Naive B cell (primary cell): Measurements from ENCODE around the gene ELOVL5. TPM values are rescaled to one million over a fixed set of nuclear protein-coding genes. Genes with fewer than 3 reads are reported as not detected.
"Not testable (repeated sequence)": the region's sequence is repeated elsewhere in the genome, so short reads cannot be mapped to it uniquely, and the experiment has no call there.

Experiments
- ATAC-seq, 2 donors: fragments of 150-1000 bp; cut with Tn5 transposase; 2 replicates each; pipeline ENCODE4 v1.10.0; 2021; ENCODE audit warnings: low read depth in 2 of 2, mild to moderate bottlenecking in 2 of 2, moderate library complexity in 2 of 2
- DNase-seq: peaks from one replicate; pipeline ENCODE4 v3.0.0; 2022
- H3K27ac Mint-ChIP-seq, 6 donors: one replicate each; pipeline ENCODE4 v1.8.0; 2020 to 2022; ENCODE audit warnings: mild to moderate bottlenecking in 6 of 6, mixed read lengths in 6 of 6, moderate library complexity in 5 of 6, inconsistent platforms in 2 of 6
- H3K27me3 Mint-ChIP-seq, 3 donors: one replicate each; pipeline ENCODE4 v1.8.0; 2021 to 2022; ENCODE audit warnings: mixed read lengths in 3 of 3, mild to moderate bottlenecking in 1 of 3
- H3K36me3 Mint-ChIP-seq, 2 donors: one replicate each; pipeline ENCODE4 v1.8.0; 2020 to 2022; ENCODE audit warnings: mixed read lengths in 2 of 2, inconsistent platforms in 1 of 2, mild to moderate bottlenecking in 1 of 2
- H3K4me1 Mint-ChIP-seq, 3 donors: one replicate each; pipeline ENCODE4 v1.8.0; 2020 to 2022; ENCODE audit warnings: mixed read lengths in 3 of 3, inconsistent platforms in 1 of 3, mild to moderate bottlenecking in 1 of 3, moderate library complexity in 1 of 3
- H3K4me3 Mint-ChIP-seq, 8 donors: one replicate each; pipeline ENCODE4 v1.8.0; 2020 to 2022; ENCODE audit warnings: mild to moderate bottlenecking in 8 of 8, mixed read lengths in 8 of 8, moderate library complexity in 8 of 8, inconsistent platforms in 2 of 8
- H3K9me3 Mint-ChIP-seq, 7 donors: one replicate each; pipeline ENCODE4 v1.8.0; 2020 to 2022; ENCODE audit warnings: mixed read lengths in 7 of 7, mild to moderate bottlenecking in 5 of 7, inconsistent platforms in 2 of 7, moderate library complexity in 1 of 7
- polyA plus RNA-seq, 6 donors: library from polyadenylated mRNA; unstranded; fragments of 300-500 nt; fragmentation: Illumina TruSeq; gene quantifications; one replicate each; pipeline ENCODE4 v1.2.3, GENCODE V29; 2021; ENCODE audit warnings: low read depth in 6 of 6

Gene ELOVL5
- polyA plus RNA-seq, 6 donors from 2014 or later, result 124 to 200 (median 166) TPM

- Mint-ChIP-seq H3K27ac (no peak overlapping the region), H3K4me1 (peaks cover 22 to 30% (median 24%) of the 10 kb centered on the region in 3 donors), H3K4me3 (peak overlapping the region in 1 of 8 donors; percentile 71), H3K36me3 (peaks cover 0 to 4% of the 10 kb centered on the region in 2 donors), H3K27me3 (no peaks in the 10 kb centered on the region), H3K9me3 (no peaks in the 10 kb centered on the region)
- no peak for ATAC-seq
- DNase-seq, result no peak
These were observed 3.6 kb upstream of the ELOVL5 start for GRCh38 chr6:53352360-53352759.

GRCh38 chr6:53349209-53349693 is 501 bp upstream of the ELOVL5 start:
- no peak for ATAC-seq
- no peak for DNase-seq
- Mint-ChIP-seq H3K36me3 (peaks cover 9 to 14% of the 10 kb centered on the region in 2 donors), H3K27ac (peak overlapping the region; percentile 96 to 100 (median 99)), H3K4me1 (peaks cover 38 to 45% (median 44%) of the 10 kb centered on the region in 3 donors), H3K9me3 (no peaks in the 10 kb centered on the region), H3K27me3 (no peaks in the 10 kb centered on the region), H3K4me3 (peak overlapping the region; percentile 90 to 98 (median 97))

DNA sequence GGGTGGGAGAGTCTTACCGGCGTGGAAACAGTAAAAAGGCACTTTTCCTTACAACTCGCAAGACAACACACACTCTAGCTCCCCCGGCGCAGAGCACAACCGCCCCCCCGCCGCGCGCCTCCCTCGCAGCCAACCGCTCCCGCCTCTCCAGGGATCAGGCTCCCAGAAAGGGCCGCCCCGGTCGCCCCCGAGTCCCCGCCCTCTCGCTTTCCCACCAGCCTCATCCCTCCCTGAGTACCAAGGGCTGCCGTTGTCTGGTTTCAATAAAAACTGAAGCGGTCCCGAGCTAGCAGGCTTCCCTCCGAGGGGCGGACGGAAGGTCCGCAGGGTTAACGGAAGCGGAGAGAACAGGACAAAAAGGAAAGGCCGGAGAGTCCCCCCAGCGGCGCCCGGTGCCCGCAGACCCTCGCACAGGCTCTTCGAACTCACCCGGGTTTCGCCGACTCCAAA is 804 bp downstream of the ELOVL5 start:
- H3K27me3 Mint-ChIP-seq, result no peaks in the 10 kb centered on the region
- H3K4me1 Mint-ChIP-seq, result peaks cover 51 to 58% (median 57%) of the 10 kb centered on the region in 3 donors
- peak overlapping the region; percentile 95 to 98 (median 96) for H3K27ac Mint-ChIP-seq
- no peaks in the 10 kb centered on the region for H3K9me3 Mint-ChIP-seq
- peak overlapping the region; percentile 90 to 98 (median 97) for H3K4me3 Mint-ChIP-seq
- DNase-seq (no peak), ATAC-seq (peak in 1 of 2 donors; percentile 3)
- H3K36me3 Mint-ChIP-seq, result peaks cover 9 to 14% of the 10 kb centered on the region in 2 donors

GRCh38 chr6:53347250-53347920 is 1.4 kb downstream of the ELOVL5 start:
- Mint-ChIP-seq H3K4me3 (peak overlapping the region; percentile 90 to 98 (median 97)), H3K36me3 (peaks cover 9 to 14% of the 10 kb centered on the region in 2 donors), H3K4me1 (peaks cover 53 to 64% (median 60%) of the 10 kb centered on the region in 3 donors), H3K27ac (peak overlapping the region; percentile 95 to 98 (median 96)), H3K9me3 (no peaks in the 10 kb centered on the region), H3K27me3 (no peaks in the 10 kb centered on the region)
- peak in 1 of 2 donors; percentile 3 for ATAC-seq
- peak; percentile 34 for DNase-seq

DNA sequence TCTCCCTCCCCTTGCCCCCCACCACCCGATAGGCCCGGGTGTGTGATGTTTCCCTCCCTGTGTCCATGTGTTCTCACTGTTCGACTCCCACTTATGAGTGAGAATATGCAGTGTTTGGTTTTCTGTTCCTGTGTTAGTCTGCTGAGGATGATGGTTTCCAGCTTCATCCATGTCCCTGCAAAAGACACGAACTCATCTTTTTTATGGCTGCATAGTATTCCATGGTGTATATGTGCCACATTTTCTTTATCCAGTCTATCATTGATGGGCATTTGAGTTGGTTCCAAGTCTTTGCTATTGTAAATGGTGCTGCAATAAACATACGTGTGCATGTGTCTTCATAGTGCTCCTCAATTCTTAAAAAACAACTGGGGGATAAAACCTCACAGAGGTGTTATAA is 2.7 kb downstream of the ELOVL5 start:
- H3K9me3 Mint-ChIP-seq, H3K27me3 Mint-ChIP-seq, DNase-seq, ATAC-seq: not testable (repeated sequence)
- Mint-ChIP-seq H3K4me3 (peak overlapping the region in 7 of 8 donors; percentile 90 to 98 (median 96)), H3K4me1 (peaks cover 65 to 77% (median 70%) of the 10 kb centered on the region in 3 donors), H3K27ac (peak overlapping the region; percentile 1 to 96 (median 37)), H3K36me3 (peaks cover 9 to 14% of the 10 kb centered on the region in 2 donors)

GRCh38 chr6:53344969-53345368 is 3.8 kb downstream of the ELOVL5 start:
- Mint-ChIP-seq H3K27me3 (no peaks in the 10 kb centered on the region), H3K36me3 (peaks cover 9 to 14% of the 10 kb centered on the region in 2 donors)

GRCh38 chr6:53343092-53343491 is 5.7 kb downstream of the ELOVL5 start:
- peaks cover 9 to 19% of the 10 kb centered on the region in 2 donors for H3K36me3 Mint-ChIP-seq
- peak overlapping the region; percentile 66 to 96 (median 82) for H3K4me3 Mint-ChIP-seq
- peaks cover 77 to 90% (median 89%) of the 10 kb centered on the region in 3 donors for H3K4me1 Mint-ChIP-seq
- DNase-seq (no peak), ATAC-seq (no peak)
- H3K9me3 Mint-ChIP-seq, result no peaks in the 10 kb centered on the region
- H3K27me3 Mint-ChIP-seq, result no peaks in the 10 kb centered on the region
- H3K27ac Mint-ChIP-seq, result peak overlapping the region; percentile 30 to 96 (median 88)

More at GRCh38 chr6:53344969-53345368, 3.8 kb downstream of the ELOVL5 start:
- ATAC-seq, result no peak
- no peak for DNase-seq
- Mint-ChIP-seq H3K4me1 (peaks cover 69 to 84% (median 78%) of the 10 kb centered on the region in 3 donors), H3K27ac (peak overlapping the region; percentile 63 to 96 (median 82)), H3K9me3 (no peaks in the 10 kb centered on the region), H3K4me3 (peak overlapping the region; percentile 66 to 98 (median 92))

- no peaks in the 10 kb centered on the region for H3K27me3 Mint-ChIP-seq
- DNase-seq, result no peak
- H3K27ac Mint-ChIP-seq, result peak overlapping the region; percentile 11 to 96 (median 80)
- H3K36me3 Mint-ChIP-seq, result peaks cover 12 to 27% of the 10 kb centered on the region in 2 donors
- no peaks in the 10 kb centered on the region for H3K9me3 Mint-ChIP-seq
- peaks cover 85 to 96% (median 94%) of the 10 kb centered on the region in 3 donors for H3K4me1 Mint-ChIP-seq
- ATAC-seq, result peak; percentile 33 to 50
- peak overlapping the region; percentile 33 to 90 (median 64) for H3K4me3 Mint-ChIP-seq
These were observed 6.5 kb downstream of the ELOVL5 start for GRCh38 chr6:53342217-53342616.

DNA sequence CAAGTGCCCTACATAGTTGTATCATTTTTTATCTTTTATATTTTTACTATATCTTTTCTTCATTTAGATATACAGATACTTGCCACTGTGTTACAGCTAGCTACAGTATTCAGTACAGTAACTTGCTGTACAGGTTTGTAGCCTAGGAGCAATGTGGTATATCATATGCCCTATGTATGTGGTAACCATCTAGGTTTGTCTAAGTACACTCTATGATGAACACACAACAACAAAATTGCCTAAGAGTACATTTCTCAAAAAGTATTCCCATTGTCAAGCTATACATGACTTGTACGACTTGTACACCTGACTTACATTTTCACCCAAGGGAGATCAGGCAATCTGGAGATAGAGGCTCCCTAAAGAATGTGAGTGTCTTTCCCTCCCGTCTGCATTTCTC is 8.2 kb downstream of the ELOVL5 start:
- Mint-ChIP-seq H3K27ac (peak overlapping the region; percentile 28 to 96 (median 80)), H3K36me3 (peaks cover 12 to 19% of the 10 kb centered on the region in 2 donors), H3K4me3 (peak overlapping the region in 7 of 8 donors; percentile 33 to 90 (median 44)), H3K27me3 (no peaks in the 10 kb centered on the region), H3K4me1 (peaks cover 81 to 96% (median 94%) of the 10 kb centered on the region in 3 donors), H3K9me3 (no peaks in the 10 kb centered on the region)
- no peak for DNase-seq
- no peak for ATAC-seq

- Mint-ChIP-seq H3K27me3 (no peaks in the 10 kb centered on the region), H3K9me3 (no peaks in the 10 kb centered on the region), H3K36me3 (peaks cover 12 to 16% of the 10 kb centered on the region in 2 donors), H3K4me1 (peaks cover 83 to 96% (median 94%) of the 10 kb centered on the region in 3 donors), H3K4me3 (peak overlapping the region in 4 of 8 donors; percentile 32 to 47 (median 42)), H3K27ac (peak overlapping the region in 5 of 6 donors; percentile 46 to 99 (median 90))
- no peak for DNase-seq
- ATAC-seq, result no peak
These were observed 9.3 kb downstream of the ELOVL5 start for GRCh38 chr6:53339424-53339823.

DNA sequence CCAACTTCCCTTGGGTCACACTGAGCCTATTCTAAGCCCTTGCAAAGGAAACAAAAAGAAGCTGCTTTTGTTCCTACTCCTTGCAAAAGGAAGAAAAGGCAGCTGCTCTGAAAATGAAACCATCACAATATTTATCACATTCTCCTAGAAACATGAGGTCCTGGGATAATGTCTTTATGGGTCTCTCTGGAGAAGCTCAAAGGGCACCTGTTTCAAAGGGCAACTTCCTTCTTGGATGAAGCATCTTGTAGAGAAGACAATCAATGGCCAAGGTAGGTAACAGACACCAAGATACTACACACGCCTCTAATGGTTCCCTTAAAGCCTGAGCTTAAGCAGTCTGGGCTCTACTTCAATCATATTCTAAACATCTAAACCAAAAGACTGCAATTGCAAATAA is 10.4 kb downstream of the ELOVL5 start:
- Mint-ChIP-seq H3K4me3 (peak overlapping the region in 6 of 8 donors; percentile 8 to 93 (median 52)), H3K4me1 (peaks cover 78 to 95% (median 92%) of the 10 kb centered on the region in 3 donors)

DNA sequence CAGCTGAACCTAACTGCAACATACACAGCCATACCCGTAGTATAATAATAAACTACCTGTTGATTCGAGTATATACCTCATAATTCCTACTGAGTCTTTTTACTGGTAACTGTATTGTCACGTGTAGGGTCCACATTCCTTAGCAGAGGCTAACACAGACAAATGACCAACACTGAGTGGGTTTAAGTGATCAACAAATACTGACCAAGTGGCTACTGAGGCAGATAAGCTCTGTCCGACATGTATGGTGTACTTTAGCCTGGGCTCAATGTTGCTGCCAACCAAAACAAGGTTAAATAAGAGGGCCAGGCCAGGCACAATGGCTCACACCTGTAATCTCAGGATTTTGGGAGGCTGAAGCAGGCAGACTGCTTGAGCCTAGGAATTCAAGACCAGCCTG is 12.7 kb downstream of the ELOVL5 start:
- no peak for DNase-seq
- Mint-ChIP-seq H3K36me3 (peaks cover 16 to 21% of the 10 kb centered on the region in 2 donors), H3K4me3 (peak overlapping the region; percentile 69 to 93 (median 90)), H3K27me3 (no peaks in the 10 kb centered on the region), H3K4me1 (peaks cover 77 to 95% (median 89%) of the 10 kb centered on the region in 3 donors), H3K9me3 (peaks cover 0 to 2% (median 0%) of the 10 kb centered on the region in 7 donors), H3K27ac (peak overlapping the region; percentile 98 to 100 (median 99))
- ATAC-seq, result no peak

More for the DNA sequence above, 10.4 kb downstream of the ELOVL5 start:
- H3K27ac Mint-ChIP-seq, result peak overlapping the region; percentile 47 to 99 (median 85)
- peaks cover 12 to 16% of the 10 kb centered on the region in 2 donors for H3K36me3 Mint-ChIP-seq
- H3K27me3 Mint-ChIP-seq, result no peaks in the 10 kb centered on the region
- ATAC-seq (no peak), DNase-seq (no peak)
- no peaks in the 10 kb centered on the region for H3K9me3 Mint-ChIP-seq

DNA sequence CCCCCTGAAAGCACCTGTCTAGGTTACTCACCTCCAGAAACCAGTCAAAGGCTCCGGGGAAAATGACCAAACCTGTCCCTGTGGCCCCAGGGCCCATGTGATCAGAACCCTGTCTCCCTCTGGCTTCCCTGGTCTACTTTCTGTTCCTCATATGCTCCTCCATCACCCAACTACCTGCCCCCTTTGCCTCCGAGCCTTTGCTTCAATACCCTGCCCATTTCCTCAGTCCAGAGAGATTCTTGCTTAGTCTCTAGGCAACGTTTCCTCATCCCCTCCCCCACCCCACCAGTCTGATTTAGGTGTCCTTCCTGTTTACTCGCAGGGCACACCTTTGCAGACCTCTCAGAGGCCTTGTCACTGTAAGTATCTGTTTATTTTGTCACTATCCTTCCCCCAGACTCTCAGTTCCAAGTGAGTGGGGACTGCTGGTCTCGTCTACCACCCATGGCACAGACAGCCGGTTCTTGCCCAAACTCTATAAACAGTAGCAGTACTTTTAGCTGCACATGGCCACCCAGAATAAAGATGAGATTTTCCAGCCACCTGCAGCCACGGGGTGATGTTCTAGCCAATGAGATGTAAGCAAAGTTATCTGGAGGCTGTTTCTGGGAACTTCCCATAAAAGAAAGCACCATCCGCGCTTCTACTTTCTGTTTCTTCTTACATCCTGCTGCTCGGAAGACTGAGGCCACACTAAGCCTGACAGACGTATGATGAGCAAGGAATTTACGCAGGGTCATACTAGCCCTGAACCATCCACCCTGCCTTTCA is 13.3 kb downstream of the ELOVL5 start:
- ATAC-seq (peak; percentile 81 to 83), DNase-seq (peak; percentile 87)
- peaks cover 0 to 2% (median 0%) of the 10 kb centered on the region in 7 donors for H3K9me3 Mint-ChIP-seq
- no peaks in the 10 kb centered on the region for H3K27me3 Mint-ChIP-seq
- H3K36me3 Mint-ChIP-seq, result peaks cover 16 to 21% of the 10 kb centered on the region in 2 donors
- peak overlapping the region; percentile 98 to 100 (median 99) for H3K27ac Mint-ChIP-seq
- H3K4me3 Mint-ChIP-seq, result peak overlapping the region; percentile 69 to 93 (median 90)
- peaks cover 76 to 94% (median 89%) of the 10 kb centered on the region in 3 donors for H3K4me1 Mint-ChIP-seq
